DOHH2 (cell line): Measurements from ENCODE around the gene IFI16.
A peak's percentile ranks its signal among the peaks of the same experiment; 100 is the strongest.
"Not testable (repeated sequence)": the region's sequence is repeated elsewhere in the genome, so short reads cannot be mapped to it uniquely, and the experiment has no call there.

Experiments used
- H3F3A ChIP-seq: fragments of 200-600 bp; sonication (generic), shearing (Covaris generic); 2 replicates; pipeline ENCODE4 v1.6.0; 2016; ENCODE audit warnings: antibody characterized with exemption, mild to moderate bottlenecking; ENCODE audit not compliant: control insufficient read depth, insufficient read depth
- H3K27ac ChIP-seq: fragments of 200-600 bp; sonication (generic); 2 replicates; pipeline ENCODE4 v1.5.1; 2014; ENCODE audit warnings: low read depth, mild to moderate bottlenecking, low read length, moderate library complexity
- H3K27me3 ChIP-seq: fragments of 200-600 bp; sonication (generic); 2 replicates; pipeline ENCODE4 v1.6.1; 2014; ENCODE audit warnings: mild to moderate bottlenecking, low read length, mixed read lengths; ENCODE audit not compliant: control insufficient read depth
- H3K36me3 ChIP-seq: fragments of 200-600 bp; sonication (generic); 2 replicates; pipeline ENCODE4 v1.6.1; 2014; ENCODE audit warnings: mild to moderate bottlenecking, low read length, moderate library complexity, mixed read lengths; ENCODE audit not compliant: control insufficient read depth
- H3K4me1 ChIP-seq: fragments of 200-600 bp; sonication (generic); 2 replicates; pipeline ENCODE4 v1.6.1; 2014; ENCODE audit warnings: mild to moderate bottlenecking, low read length, mixed read lengths; ENCODE audit not compliant: control insufficient read depth
- H3K4me2 ChIP-seq: fragments of 200-600 bp; sonication (generic); 2 replicates; pipeline ENCODE4 v1.6.0; 2014; ENCODE audit warnings: mild to moderate bottlenecking, low read length, moderate library complexity
- H3K4me3 ChIP-seq: fragments of 200-600 bp; sonication (generic); 2 replicates; pipeline ENCODE4 v1.5.1; 2014; ENCODE audit warnings: mild to moderate bottlenecking, low read length, mixed read lengths
- H3K79me2 ChIP-seq: fragments of 200-600 bp; sonication (generic); 2 replicates; pipeline ENCODE4 v1.6.1; 2014; ENCODE audit warnings: mild to moderate bottlenecking, low read length, mixed read lengths; ENCODE audit not compliant: control insufficient read depth
- H3K9me2 ChIP-seq: fragments of 200-600 bp; sonication (generic); replicated peaks from 2 replicates; pipeline ENCODE4 v1.6.1; 2014; ENCODE audit warnings: mild to moderate bottlenecking, low read length, mixed read lengths; ENCODE audit not compliant: control insufficient read depth
- H3K9me3 ChIP-seq: fragments of 200-600 bp; sonication (generic); 2 replicates; pipeline ENCODE4 v1.6.1; 2014; ENCODE audit warnings: antibody characterized with exemption, low read length, mixed read lengths; ENCODE audit not compliant: control insufficient read depth, insufficient read depth
- H4K20me1 ChIP-seq: fragments of 200-600 bp; sonication (generic); 2 replicates; pipeline ENCODE4 v1.6.0; 2014; ENCODE audit warnings: low read depth, mild to moderate bottlenecking, antibody characterized with exemption, low read length, moderate library complexity; ENCODE audit not compliant: control insufficient read depth, insufficient read depth
- EZH2phosphoT487 ChIP-seq: fragments of 200-600 bp; sonication (generic); IDR thresholded peaks from 2 replicates; pipeline ENCODE4 v1.6.1; 2017; ENCODE audit warnings: borderline replicate concordance, mild to moderate bottlenecking, antibody characterized with exemption, low read length, moderate library complexity, mixed read lengths
- TF ChIP-seq, protein P1 (sequence below): fragments of 200-600 bp; sonication (generic); IDR thresholded peaks from one replicate; pipeline ENCODE4 v1.5.1; 2014; ENCODE audit warnings: antibody characterized with exemption, mild to moderate bottlenecking, low read depth, low read length; ENCODE audit not compliant: poor library complexity, severe bottlenecking

IFI16 gene

DNA sequence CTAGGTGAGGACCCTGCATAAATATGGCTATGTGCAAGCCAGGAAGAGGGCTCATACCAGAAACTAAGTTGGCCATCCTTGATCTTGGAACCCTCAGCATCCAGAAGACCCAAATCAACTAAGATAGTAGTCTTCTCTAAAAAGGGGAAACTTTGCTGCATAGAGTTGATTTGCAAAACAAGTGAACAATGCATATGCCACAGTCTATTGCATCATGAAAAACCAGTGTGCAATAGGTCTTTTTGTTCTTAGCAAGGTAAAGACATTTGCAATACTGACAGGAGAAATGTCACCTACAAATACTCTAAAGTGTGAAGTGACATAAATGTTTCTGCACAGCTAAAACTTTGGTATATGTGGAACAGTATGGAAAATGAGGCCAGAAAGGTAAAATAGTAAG lies 2.0 kb upstream of the IFI16 start:
- Histone ChIP-seq H3K27me3 (no peaks in the 10 kb centered on the region), H3K4me3 (no peak overlapping the region), H3K4me2 (peak overlapping the region; percentile 95; the same call in 1 of the 2 replicates), H3K27ac (peak overlapping the region; percentile 88; the same call in 1 of the 2 replicates), H4K20me1 (no peaks in the 10 kb centered on the region), H3K36me3 (peaks cover 29% of the 10 kb centered on the region), H3K79me2 (peaks cover 44% of the 10 kb centered on the region), H3K9me2 (no peaks in the 10 kb centered on the region), H3F3A (peaks cover 20% of the 10 kb centered on the region), H3K9me3 (no peaks in the 10 kb centered on the region), H3K4me1 (peaks cover 49% of the 10 kb centered on the region)
- no peak for TF ChIP-seq EZH2phosphoT487
- TF ChIP-seq, protein P1, sequence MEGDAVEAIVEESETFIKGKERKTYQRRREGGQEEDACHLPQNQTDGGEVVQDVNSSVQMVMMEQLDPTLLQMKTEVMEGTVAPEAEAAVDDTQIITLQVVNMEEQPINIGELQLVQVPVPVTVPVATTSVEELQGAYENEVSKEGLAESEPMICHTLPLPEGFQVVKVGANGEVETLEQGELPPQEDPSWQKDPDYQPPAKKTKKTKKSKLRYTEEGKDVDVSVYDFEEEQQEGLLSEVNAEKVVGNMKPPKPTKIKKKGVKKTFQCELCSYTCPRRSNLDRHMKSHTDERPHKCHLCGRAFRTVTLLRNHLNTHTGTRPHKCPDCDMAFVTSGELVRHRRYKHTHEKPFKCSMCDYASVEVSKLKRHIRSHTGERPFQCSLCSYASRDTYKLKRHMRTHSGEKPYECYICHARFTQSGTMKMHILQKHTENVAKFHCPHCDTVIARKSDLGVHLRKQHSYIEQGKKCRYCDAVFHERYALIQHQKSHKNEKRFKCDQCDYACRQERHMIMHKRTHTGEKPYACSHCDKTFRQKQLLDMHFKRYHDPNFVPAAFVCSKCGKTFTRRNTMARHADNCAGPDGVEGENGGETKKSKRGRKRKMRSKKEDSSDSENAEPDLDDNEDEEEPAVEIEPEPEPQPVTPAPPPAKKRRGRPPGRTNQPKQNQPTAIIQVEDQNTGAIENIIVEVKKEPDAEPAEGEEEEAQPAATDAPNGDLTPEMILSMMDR: no peak

DNA sequence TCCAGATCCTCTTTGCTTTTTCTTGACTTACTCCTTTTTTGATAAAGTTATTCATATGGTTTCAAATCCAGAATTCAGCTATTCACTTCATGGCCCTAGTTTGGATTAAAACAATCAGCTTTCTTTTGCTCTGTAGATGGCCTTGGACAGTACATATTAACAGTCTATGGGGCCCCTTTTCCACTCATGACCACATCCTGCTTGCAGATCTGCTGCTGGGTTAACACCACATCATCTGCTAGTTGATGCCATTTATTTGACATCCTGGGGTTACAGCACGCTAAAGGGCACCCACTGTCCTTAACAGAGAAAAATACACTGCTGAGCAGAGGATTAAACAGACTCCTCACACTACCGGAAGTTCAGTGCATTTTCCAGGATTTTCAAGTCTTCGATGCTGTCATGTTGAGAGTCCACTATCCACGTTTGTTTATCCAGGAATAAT lies 941 bp upstream of the IFI16 start:
- peaks cover 39% of the 10 kb centered on the region for H3K36me3 ChIP-seq
- peak overlapping the region; percentile 95 for H3K4me2 ChIP-seq
- H3K79me2 ChIP-seq: peaks cover 55% of the 10 kb centered on the region
- peak overlapping the region; percentile 94 for H3K4me3 ChIP-seq
- peaks cover 60% of the 10 kb centered on the region for H3K4me1 ChIP-seq
- H3K27ac ChIP-seq: peak overlapping the region; percentile 88
- H4K20me1 ChIP-seq: no peaks in the 10 kb centered on the region
- no peaks in the 10 kb centered on the region for H3K9me3 ChIP-seq
- TF ChIP-seq, protein P1: no peak
- no peak for TF ChIP-seq EZH2phosphoT487
- H3F3A ChIP-seq: peaks cover 25% of the 10 kb centered on the region
- no peaks in the 10 kb centered on the region for H3K27me3 ChIP-seq
- no peaks in the 10 kb centered on the region for H3K9me2 ChIP-seq

DNA sequence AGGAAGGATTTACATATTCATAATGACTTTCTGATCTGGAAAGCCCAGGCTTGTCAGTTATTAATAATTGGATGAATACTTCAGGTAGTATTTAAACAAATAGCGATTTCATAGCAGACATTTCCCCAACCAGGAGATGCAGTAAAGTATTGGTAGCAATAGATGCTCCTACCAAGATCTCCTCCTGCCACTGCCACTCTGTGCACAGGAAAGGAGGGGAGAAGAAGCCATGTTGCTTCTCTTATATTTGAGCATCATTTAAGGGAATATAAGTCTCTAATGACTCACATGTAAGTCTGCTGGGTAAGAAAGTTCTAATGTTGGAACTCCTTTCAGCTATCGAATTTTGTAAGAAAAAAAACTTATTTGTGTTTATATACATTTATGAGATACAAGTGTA lies 420 bp upstream of the IFI16 start:
- Histone ChIP-seq H3K4me2 (peak overlapping the region; percentile 95), H3K27ac (peak overlapping the region; percentile 88), H4K20me1 (no peaks in the 10 kb centered on the region), H3K9me3 (no peaks in the 10 kb centered on the region), H3K4me3 (peak overlapping the region; percentile 94), H3K79me2 (peaks cover 60% of the 10 kb centered on the region), H3K4me1 (peaks cover 65% of the 10 kb centered on the region), H3F3A (peaks cover 28% of the 10 kb centered on the region), H3K9me2 (no peaks in the 10 kb centered on the region), H3K27me3 (no peaks in the 10 kb centered on the region), H3K36me3 (peaks cover 44% of the 10 kb centered on the region)
- no peak for TF ChIP-seq EZH2phosphoT487

DNA sequence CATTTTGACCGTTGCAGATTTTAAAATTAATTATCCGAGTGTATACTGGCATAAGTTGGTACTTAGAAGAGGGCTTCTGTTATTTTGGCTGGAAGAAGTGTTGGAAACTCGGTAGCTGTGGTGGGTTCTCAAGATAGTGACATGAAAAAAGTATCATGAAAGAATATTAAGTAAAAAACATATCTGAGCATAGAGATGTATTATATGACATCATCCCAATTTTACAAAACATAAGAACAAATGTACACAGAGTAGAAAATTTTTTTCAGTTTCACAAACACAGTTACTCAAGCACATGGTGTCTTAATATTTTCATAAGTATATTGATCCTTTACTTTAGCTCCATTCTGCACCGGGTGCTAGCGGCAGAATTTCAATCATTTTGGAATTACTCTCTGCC lies 684 bp downstream of the IFI16 start:
- TF ChIP-seq, protein P1: no peak
- TF ChIP-seq EZH2phosphoT487: no peak
- Histone ChIP-seq H3K27ac (peak overlapping the region; percentile 88), H3K4me2 (peak overlapping the region; percentile 95)

DNA sequence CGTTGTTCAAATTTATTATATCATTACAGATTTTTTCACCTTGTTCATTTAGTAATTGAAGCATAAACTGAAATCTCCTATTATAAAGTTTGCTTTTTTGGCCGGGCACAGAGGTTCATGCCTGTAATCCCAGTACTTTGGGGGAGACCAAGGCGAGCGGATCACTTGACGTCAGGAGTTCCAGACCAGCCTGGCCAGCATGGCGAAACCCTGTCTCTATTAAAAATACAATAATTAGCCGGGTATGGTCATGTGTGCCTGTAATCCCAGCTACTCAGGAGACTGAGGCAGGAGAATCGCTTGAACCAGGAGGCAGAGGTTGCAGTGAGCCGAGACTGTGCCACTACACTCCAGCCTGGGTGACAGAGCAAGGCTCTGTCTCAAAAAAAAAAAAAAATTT lies 1.3 kb downstream of the IFI16 start:
- H3K27ac ChIP-seq: peak overlapping the region; percentile 88
- H3K4me1 ChIP-seq: peaks cover 73% of the 10 kb centered on the region
- not testable (repeated sequence) for H4K20me1 ChIP-seq, H3K27me3 ChIP-seq, H3K9me3 ChIP-seq, H3K9me2 ChIP-seq
- peak overlapping the region; percentile 94 for H3K4me3 ChIP-seq
- peak overlapping the region; percentile 95 for H3K4me2 ChIP-seq
- peaks cover 36% of the 10 kb centered on the region for H3F3A ChIP-seq
- peaks cover 77% of the 10 kb centered on the region for H3K79me2 ChIP-seq
- H3K36me3 ChIP-seq: peaks cover 61% of the 10 kb centered on the region

More for the DNA sequence above, 684 bp downstream of the IFI16 start:
- Histone ChIP-seq H3K4me3 (peak overlapping the region; percentile 94), H3K4me1 (peaks cover 73% of the 10 kb centered on the region), H3K9me3 (no peaks in the 10 kb centered on the region), H3F3A (peaks cover 36% of the 10 kb centered on the region), H3K27me3 (no peaks in the 10 kb centered on the region), H4K20me1 (no peaks in the 10 kb centered on the region), H3K9me2 (no peaks in the 10 kb centered on the region), H3K79me2 (peaks cover 71% of the 10 kb centered on the region), H3K36me3 (peaks cover 55% of the 10 kb centered on the region)
